AG09319 (cell line): ENCODE measurements around the gene PUS10.
"Not testable (repeated sequence)": the region's sequence is repeated elsewhere in the genome, so short reads cannot be mapped to it uniquely, and the experiment has no call there.

Experiments
- DNase-seq: peaks from one replicate; pipeline ENCODE4 v3.0.0-alpha.2; 2010; ENCODE audit warnings: low read depth; ENCODE audit errors: extremely low read depth
- CTCF ChIP-seq: IDR thresholded peaks from 2 replicates; pipeline ENCODE4 v1.5.1; 2011; ENCODE audit warnings: low read depth, mild to moderate bottlenecking, inconsistent platforms, low read length, moderate library complexity

Gene PUS10

GRCh38 chr2:61045226-61045625 is 27.2 kb upstream of the PUS10 start:
- no peak for TF ChIP-seq CTCF
- DNase-seq: no peak

- no peak for DNase-seq
- TF ChIP-seq CTCF: no peak
Measured at GRCh38 chr2:61044636-61045035, 26.6 kb upstream of the PUS10 start.

GRCh38 chr2:61042807-61043206 is 24.8 kb upstream of the PUS10 start:
- no peak for DNase-seq
- TF ChIP-seq CTCF: no peak

- not testable (repeated sequence) for DNase-seq
Measured at GRCh38 chr2:61036643-61037042, 18.6 kb upstream of the PUS10 start.

GRCh38 chr2:61034592-61034991 is 16.5 kb upstream of the PUS10 start:
- not testable (repeated sequence) for DNase-seq

GRCh38 chr2:61029533-61029932 is 11.5 kb upstream of the PUS10 start:
- no peak for DNase-seq
- no peak for TF ChIP-seq CTCF

GRCh38 chr2:61023670-61024069 is 5.6 kb upstream of the PUS10 start:
- no peak for TF ChIP-seq CTCF
- no peak for DNase-seq

- no peak for DNase-seq
- no peak for TF ChIP-seq CTCF
Measured at GRCh38 chr2:61021228-61021660, 3.2 kb upstream of the PUS10 start.

GRCh38 chr2:61018798-61019197 is 743 bp upstream of the PUS10 start:
- no peak for TF ChIP-seq CTCF
- no peak for DNase-seq
